ENCODE data around the gene DNLZ.
A peak's percentile ranks its signal among the peaks of the same experiment; 100 is the strongest.
"Not testable (repeated sequence)": the region's sequence is repeated elsewhere in the genome, so short reads cannot be mapped to it uniquely, and the experiment has no call there.

DNLZ gene

DNA sequence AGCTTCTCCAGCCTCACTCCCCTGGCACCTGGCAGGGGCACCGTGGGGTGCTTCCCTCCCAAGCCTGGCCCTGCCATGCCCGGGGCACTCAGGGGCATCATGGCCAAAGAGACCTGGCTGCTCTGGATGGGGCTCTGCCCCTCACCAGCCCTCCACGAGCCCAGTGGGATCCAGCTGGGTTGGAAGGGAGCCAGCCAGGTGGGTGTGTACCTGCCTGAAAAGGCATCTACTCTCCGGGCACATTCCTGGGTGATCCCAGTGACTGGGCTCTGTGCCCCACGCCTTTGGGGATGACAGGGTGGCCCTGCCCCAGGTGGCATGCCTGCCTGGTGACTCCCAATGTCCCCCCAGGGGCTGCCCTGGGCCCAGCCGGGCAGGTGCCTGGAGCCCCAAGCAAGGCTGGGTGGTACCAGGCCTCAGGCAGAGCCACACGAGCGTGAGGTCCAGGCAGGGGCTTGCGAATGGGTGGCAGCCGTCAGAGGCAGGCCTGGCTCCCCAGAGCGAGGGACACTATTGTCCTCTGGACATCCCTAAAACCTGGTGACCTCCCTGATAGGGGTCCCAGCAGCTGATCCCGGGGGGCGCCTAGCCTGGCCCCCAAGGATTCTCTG is 35.4 kb downstream of the DNLZ start:
- in situ Hi-C loops (cut with HindIII; ENCODE audit: low pct_ligation_motif_present, low pct_unique_long_range_greater_than_20kb, low sequenced_read_pairs), result no loop called here
- DNase-seq, result no peak

DNA sequence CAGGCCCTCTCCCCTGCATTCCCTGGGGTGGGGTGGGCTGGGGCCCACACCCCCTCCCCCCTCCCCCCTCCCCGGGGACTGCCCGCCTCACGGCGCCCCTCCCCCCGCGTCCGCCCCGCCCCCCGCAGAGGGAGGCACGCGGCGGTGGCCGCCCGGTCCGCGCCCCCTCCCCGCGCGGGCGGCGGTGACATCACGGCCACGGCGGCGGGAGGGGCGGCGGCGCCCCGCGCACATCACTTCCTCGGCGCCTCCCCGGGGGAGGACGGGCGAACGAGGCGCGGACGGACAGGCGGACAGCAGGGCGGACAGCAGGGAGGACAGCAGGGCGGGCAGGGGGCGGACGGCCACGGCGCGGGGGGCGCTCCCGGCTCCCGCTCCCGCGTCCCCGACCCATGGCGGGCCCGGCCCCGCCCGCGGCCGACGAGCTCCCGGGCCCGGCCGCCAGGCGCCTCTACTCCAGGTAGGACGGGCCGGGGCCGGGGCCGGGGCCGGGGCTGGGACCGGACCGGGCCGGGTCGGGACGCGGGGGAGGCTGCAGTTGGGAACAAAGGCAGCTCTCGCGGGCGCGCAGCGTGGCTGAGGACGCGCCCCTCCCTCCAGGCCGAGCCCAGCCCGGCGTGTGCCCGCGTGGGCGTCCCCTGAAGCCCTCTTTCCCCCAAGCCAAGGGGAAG is 36.1 kb downstream of the DNLZ start, which contains the start of gene GPSM1:
Gene GPSM1, plus strand, starts transcription at position 236 of the 671 bp plus-strand sequence. Its CDS starts 157 bp downstream, at position 393.
- peak; percentile 45 for DNase-seq
- in situ Hi-C loops (cut with HindIII; ENCODE audit: low pct_ligation_motif_present, low pct_unique_long_range_greater_than_20kb, low sequenced_read_pairs), result no loop called here

DNA sequence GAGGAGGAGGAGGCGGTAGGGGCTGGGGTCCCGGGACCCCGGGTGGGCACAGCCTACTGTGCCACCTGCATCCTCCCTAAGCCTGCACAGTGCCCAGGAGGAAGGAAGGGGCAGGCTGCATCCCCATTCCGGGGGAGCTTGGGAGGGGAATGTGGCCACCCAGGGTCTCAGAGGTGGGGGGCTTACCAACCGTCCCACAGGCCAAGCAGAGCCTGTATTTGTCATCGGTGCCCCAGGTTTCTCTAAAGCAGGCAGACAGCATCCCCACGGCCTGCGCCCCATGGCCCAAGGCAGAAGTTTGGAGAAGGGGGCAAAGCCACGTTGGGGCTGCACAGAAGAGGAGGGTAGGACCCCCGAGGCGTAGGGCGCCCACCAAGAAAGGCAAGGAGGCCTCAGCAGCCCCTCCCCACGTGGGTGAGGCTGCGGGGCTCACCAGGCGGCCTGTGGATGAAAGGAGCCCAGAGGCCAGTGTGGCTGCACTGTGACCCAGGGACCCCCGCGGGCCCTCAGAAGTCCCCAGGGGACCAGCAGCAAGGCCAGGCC is 36.7 kb downstream of the DNLZ start:
- in situ Hi-C loops (cut with HindIII; ENCODE audit: low pct_ligation_motif_present, low pct_unique_long_range_greater_than_20kb, low sequenced_read_pairs), result no loop called here

DNA sequence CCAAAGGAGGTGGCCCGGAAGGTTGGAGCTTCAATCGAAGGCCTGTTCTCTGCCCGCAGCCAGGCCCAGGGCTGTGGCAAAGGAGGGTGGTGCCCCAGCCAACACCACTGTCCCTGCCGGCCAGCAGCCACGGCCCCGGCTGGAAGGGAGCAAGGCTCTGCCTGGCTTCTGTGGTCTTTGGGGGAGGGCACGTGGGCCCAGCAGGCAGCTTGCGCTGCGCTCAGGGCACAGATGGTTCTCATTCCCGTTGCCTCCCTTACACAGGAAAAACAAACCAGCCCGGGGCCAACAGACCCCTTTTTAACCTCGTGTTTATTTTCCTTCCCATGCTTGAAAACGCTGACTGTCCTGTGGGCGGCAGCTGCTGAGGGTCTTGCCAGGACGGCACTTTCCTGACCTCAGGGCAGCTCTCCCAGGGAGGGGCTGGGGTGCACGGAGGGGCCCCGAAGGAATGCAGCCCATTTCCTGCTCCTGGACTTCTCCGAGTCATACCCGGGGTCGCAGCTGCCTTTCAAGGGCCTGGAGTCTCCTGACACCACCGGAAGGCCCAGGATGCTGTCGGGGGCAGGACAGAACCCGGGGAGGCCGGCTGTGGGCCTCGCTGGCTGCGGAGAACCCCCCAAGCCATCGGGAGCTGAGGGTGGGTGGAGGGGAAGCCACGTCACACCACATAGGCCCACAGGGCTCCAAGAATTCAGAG is 37.3 kb downstream of the DNLZ start:
- in situ Hi-C loops (cut with HindIII; ENCODE audit: low pct_ligation_motif_present, low pct_unique_long_range_greater_than_20kb, low sequenced_read_pairs), result no loop called here
- no peak for DNase-seq

More for the DNA sequence above, 36.7 kb downstream of the DNLZ start:
- DNase-seq, result no peak

DNA sequence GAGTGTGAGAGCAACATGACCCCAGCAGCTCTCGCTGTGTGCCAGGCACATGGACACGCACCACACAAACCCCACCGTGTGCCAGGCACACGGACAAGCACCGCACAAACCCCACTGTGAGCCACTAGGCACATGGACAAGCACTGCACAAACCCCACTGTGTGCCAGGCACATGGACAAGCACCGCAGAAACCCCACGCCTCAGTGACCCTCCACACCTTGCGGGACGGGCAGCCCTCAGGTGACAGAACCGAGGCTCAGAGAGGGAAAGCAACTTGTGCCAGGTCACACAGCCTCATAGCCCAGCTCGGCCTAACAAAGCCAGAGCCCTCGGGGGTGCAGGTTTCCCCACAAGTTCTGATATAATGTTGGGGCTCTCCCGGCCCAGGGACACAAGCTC is 38.2 kb downstream of the DNLZ start:
- in situ Hi-C loops (cut with HindIII; ENCODE audit: low pct_ligation_motif_present, low pct_unique_long_range_greater_than_20kb, low sequenced_read_pairs), result no loop called here
- no peak for DNase-seq

DNA sequence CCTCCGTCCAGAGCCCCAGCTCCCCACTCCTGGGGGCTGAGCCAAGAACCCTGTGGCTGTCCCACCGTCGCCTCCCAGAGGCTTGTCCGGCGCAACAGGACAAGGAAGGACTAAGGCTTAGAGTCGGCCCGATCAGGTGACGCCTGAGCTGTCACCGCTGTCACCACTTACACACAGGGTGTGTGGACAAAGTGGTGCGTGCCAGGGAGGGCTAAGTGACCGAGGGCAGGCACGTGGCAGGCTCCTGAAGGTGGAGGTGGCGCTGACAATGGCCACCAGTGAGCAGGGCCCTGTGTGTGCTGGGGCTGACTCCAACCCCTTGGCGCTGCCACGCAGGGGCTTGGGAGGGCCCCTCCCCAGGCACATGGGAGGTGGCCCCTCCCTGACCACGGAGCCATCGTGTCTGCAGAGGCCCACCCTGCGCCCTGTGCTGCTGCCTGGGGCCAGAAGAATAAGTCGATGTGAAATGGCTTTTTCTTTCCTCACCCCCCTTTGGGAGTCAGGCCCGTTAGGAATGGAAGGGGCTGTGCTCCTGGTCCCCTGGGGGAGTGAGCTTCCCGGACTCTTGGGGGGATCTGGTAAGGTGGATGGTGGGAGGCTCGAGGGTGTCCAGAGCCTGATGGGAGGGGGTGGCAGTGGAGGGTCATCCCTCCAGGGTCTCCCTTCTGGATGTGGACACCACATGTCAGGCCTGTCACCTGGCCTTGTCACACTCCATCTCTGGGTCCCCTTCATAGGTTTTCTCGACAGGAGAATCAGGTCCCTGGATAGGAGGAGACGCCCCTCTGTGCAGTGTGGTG is 38.8 kb downstream of the DNLZ start:
- no peak for DNase-seq
- in situ Hi-C loops (cut with HindIII; ENCODE audit: low pct_ligation_motif_present, low pct_unique_long_range_greater_than_20kb, low sequenced_read_pairs), result no loop called here

DNA sequence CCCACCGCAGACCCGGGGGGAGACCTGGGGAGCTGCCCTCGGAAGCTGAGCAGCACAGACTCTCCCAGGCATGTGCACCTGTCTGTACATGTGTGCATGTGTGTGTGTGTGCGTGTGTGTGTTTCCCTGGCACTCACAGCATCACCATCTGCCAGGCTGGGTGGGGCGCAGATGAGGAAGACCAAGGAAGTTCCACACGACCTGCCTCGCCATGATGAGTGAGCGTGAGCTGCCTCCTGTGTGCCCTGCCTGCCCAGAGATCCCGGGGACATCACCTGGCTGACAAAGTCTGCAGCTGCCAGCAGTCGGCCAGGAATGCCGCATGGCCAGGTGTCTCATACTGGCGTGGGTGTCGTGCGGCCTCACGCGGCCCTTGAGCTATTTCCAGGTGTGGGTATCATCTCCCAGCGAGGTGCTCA is 40.2 kb downstream of the DNLZ start:
- DNase-seq, result no peak
- in situ Hi-C loops (cut with HindIII; ENCODE audit: low pct_ligation_motif_present, low pct_unique_long_range_greater_than_20kb, low sequenced_read_pairs), result no loop called here

DNA sequence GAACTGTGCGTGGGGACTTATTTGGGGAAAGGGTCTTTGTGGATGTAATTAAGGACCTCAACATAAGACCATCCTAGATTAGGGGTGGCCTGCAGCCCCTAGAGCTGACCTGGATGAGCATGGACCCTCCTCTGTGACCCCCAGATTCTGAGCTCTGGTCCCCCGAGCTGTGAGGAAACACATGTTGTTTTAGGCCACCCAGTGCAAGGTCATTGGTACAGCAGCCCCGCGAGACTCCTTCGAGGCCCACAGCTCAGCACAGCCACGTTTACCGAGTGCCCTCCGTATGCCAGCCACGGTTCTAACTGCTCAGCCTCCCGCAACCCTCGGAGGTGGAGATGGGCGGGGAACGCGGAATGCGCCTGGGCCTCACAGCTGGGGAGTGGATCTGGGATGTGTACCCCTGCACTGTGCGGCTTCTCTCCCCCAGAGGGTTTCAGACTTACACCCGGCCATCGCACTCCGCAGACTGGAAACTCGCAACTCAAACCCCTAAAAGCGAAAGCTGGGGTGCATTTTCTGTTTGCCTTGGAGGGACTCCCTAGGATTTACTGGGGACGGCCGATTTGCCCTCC is 40.7 kb downstream of the DNLZ start:
- DNase-seq, result no peak
- in situ Hi-C loops (cut with HindIII; ENCODE audit: low pct_ligation_motif_present, low pct_unique_long_range_greater_than_20kb, low sequenced_read_pairs), result no loop called here

DNA sequence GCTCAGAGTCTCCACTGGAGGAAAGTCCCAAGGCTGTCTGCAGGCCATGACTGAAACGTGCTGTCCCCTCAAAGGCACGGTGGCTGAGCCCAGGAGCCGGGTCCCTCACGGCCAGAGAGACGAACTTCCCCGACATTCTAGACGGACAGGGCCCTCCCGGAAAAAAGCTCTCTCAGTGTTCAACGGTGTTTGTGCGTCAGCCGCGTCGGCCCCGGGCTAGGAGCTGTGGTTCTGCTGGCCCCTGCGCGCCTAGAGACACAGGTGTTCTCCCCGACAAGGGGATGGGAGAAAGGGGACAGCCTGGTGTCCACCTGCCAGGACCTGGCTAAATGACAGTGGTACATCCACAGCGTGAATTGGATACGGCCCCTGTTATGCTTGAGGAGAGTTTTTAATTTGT is 42.0 kb downstream of the DNLZ start:
- DNase-seq, result no peak
- in situ Hi-C loops (cut with HindIII; ENCODE audit: low pct_ligation_motif_present, low pct_unique_long_range_greater_than_20kb, low sequenced_read_pairs), result no loop called here

DNA sequence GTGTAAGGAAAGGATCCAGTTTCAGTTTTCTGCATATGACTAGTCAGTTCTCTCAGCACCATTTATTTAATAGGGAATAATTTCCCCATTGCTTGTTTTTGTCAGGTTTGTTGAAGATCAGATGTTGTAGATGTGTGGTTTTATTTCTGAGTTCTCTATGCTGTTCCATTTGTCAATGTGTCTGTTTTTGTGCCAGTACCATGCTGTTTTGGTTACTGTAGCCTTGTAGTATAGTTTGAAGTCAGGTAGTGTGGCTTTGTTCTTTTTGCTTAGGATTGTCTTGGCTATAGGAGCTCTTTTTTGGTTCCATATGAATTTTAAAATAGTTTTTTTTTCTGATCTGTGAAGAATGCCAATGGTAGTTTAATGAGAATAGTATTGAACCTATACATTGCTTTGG is 42.6 kb downstream of the DNLZ start:
- DNase-seq; in situ Hi-C loops (cut with HindIII; ENCODE audit: low pct_ligation_motif_present, low pct_unique_long_range_greater_than_20kb, low sequenced_read_pairs): not testable (repeated sequence)

DNA sequence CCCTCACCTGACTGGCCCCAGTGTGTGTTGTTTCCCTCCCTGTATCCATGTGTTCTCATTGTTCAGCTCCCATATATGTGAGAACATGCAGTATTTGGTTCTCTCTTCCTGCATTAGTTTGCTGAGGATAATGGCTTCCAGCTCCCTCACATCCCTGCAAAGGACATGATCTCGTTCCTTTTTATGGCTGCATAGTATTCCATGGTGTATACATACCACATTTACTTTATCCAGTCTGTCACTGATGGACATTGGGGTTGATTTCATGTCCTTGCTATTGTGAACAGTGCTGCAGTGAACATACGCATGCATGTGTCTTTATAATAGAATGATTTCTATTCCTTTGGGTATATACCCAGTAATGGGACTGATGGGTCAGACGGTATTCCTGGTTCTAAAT is 43.6 kb downstream of the DNLZ start:
- DNase-seq; in situ Hi-C loops (cut with HindIII; ENCODE audit: low pct_ligation_motif_present, low pct_unique_long_range_greater_than_20kb, low sequenced_read_pairs): not testable (repeated sequence)

DNA sequence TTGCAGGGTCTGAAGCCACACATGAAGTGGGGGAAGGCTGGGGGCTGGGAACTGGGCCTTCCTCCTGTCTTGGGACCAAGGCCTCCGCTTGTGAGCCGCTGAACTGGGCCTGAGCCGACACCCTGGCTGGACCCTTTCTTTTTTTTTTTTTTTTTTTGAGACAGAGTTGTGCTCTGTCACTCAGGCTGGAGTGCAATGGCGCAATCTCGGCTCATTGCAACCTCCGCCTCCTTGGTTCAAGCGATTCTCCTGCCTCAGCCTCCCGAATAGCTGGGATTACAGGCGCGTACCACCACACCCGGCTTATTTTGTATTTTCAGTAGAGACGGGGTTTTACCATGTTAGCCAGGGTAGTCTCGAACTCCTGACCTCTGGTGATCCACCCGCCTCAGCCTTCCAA is 44.3 kb downstream of the DNLZ start:
- in situ Hi-C loops (cut with HindIII; ENCODE audit: low pct_ligation_motif_present, low pct_unique_long_range_greater_than_20kb, low sequenced_read_pairs); DNase-seq: not testable (repeated sequence)

DNA sequence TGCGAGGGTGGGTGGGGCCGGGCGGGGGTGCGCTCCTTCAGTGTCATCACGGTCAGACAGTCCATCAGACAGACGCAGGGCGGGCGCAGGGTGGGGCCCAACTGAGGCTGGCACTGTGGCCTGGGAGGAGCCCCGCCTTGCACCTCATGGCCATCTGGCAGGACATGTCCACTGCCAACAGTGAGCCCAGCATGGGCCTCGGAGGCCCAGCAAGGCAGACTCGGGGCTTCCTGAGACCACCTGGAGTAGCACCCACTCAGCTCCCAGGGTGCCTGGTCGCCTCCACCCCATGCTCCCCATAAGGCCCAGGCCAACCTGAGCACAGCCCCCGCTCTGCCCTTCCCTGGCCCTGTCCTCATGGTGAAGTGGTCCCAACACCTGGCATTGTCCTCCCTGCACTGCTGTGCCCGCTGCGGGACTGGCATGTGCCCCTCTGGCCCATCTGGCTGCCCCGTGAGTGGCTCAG is 44.7 kb downstream of the DNLZ start:
- DNase-seq, result no peak
- in situ Hi-C loops (cut with HindIII; ENCODE audit: low pct_ligation_motif_present, low pct_unique_long_range_greater_than_20kb, low sequenced_read_pairs), result no loop called here

DNA sequence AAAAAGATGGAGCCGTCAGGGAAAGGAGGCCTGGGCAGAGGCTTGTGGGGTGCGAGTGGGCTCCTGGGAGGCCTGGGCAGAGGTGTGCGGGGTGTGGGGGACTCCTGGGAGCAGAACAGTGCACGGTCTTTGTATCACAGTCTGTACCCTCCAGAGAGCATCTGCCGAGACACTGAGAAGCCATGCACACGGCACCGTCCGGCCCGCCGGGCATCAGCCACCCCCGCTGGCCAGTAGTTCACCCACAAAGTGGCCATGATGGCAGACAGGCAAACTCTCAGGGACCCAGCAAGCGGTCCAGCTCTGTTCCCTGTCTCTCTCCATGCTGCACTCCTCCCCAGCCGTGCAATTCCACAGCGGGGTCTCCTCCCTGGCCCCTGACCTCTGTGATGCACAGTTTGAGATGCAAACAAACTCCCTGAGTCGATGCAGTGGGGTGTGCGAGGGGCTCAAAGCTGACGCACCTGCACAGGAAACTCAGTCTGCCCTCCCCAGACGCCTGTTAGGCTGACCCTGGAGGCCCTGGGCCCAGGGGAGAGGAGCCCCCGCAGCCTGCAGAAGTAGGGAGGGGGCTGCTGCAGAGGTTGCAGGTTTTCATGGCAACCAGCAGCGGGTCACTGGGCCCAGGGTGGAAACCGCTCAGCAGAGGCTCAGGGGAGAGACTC is 45.3 kb downstream of the DNLZ start:
- in situ Hi-C loops (cut with HindIII; ENCODE audit: low pct_ligation_motif_present, low pct_unique_long_range_greater_than_20kb, low sequenced_read_pairs), result no loop called here
- DNase-seq, result no peak

DNA sequence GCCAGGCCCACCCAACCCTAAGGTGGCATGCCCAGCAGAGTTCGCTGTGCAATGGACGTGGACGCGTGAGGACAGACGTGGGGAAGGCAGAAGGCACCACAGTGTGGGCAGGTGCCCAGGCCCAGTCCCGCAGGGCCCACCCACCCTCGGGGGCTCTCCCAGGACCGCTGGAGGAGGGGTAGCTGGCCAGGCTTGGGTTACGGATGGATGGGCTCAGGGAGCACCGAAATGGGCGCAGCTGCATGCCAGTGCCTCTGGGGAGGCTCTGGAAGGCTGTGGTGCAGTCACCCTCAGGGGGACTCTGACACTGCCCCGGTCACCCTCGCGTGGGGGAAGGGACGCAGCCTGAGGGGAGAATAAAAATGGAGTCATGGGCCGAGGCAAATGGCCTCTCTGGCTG is 45.8 kb downstream of the DNLZ start:
- no peak for DNase-seq
- in situ Hi-C loops (cut with HindIII; ENCODE audit: low pct_ligation_motif_present, low pct_unique_long_range_greater_than_20kb, low sequenced_read_pairs), result no loop called here

DNA sequence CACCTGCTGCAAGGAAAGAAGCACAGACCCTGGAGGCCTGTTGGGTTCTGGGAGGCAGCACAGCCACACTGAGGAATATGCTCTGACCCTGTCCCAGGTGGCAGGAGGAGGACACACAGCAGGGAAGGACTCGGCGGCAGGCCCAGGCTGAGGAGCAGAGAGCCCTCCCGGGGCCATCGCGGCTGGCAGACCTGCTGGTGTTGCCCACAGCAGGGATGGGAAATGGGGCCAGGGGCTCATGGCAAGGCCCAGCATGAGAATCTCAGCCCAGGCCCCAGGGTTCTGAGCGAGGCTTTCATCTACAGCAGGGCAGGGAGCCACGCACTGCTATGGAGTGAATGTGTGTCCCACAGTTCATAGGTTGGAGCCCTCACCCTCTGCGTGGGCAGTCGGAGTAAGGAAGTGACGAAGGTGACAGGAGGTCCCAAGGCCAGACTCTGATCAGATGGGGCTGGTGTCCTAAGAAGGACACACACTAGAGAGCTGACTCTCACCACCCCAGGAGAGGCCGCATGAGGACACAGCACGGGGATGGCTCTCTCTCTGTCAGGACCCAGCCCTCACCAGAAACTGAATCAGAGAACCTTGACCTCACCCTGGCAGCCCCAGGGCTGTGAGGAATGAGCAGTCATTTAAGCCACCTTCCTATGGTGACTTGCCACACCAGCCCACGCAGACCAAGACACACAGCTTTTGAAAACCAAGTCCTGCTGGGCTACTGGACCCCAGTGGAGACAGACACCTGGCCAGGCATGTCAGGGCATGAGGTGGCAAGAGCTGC is 46.5 kb downstream of the DNLZ start:
- in situ Hi-C loops (cut with HindIII; ENCODE audit: low pct_ligation_motif_present, low pct_unique_long_range_greater_than_20kb, low sequenced_read_pairs), result no loop called here
- DNase-seq, result no peak

DNA sequence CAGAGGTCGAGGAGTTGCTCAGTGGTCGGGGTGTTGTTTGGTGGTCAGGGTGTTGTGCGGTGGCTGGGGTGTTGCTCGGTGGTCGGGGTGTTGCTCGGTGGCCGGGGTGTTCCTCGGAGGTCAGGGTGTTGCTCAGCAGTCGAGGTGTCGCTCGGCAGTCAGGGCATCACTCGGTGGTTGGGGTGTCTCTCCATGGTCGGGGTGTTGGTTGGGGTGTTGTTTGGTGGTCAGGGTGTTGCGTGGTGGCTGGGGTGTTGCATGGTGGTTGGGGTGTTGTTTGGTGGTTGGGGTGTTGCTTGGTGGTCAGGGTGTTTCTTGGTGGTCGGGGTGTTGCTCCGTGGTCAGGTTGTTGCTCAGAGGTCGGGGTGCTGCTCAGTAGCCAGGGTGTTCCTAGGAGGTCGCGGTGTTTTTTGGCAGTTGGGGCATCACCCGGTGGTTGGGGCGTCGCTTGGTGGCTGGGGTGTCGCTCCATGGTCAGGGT is 47.2 kb downstream of the DNLZ start:
- no peak for DNase-seq
- in situ Hi-C loops (cut with HindIII; ENCODE audit: low pct_ligation_motif_present, low pct_unique_long_range_greater_than_20kb, low sequenced_read_pairs), result no loop called here
